Ovary (tissue), 9 donors: ENCODE data around the gene BBLN. TPM values are rescaled to one million over a fixed set of nuclear protein-coding genes. Genes with fewer than 3 reads are reported as not detected.
"Not testable (repeated sequence)": the region's sequence is repeated elsewhere in the genome, so short reads cannot be mapped to it uniquely, and the experiment has no call there.

Source experiments
- DNase-seq, 5 donors: peaks; one replicate each; pipeline ENCODE4 v3.0.0-alpha.2; 2019 to 2020
- H3K27ac ChIP-seq, 2 donors: fragments of 200-600 bp; one replicate each; pipeline versions ENCODE4 v1.5.1 to v1.8.0; 2019 to 2022
- H3K27me3 ChIP-seq: fragments of 200-600 bp; one replicate; pipeline ENCODE4 v1.8.0; 2022
- H3K36me3 ChIP-seq: fragments of 200-600 bp; sonication (generic); one replicate; pipeline ENCODE4 v1.5.1; 2019
- H3K4me1 ChIP-seq: one replicate; pipeline ENCODE4 v1.8.1; 2013; ENCODE audit warnings: mild to moderate bottlenecking, moderate library complexity; ENCODE audit not compliant: insufficient read depth
- H3K4me3 ChIP-seq: fragments of 200-600 bp; sonication (generic); one replicate; pipeline ENCODE4 v1.5.1; 2017
- H3K9me3 ChIP-seq, 2 donors: fragments of 200-600 bp in 1 of 2; sonication (generic) in 1 of 2; one replicate each; pipeline versions ENCODE4 v1.5.1 to v1.8.1; 2013 to 2019; ENCODE audit warnings: mild to moderate bottlenecking in 1 of 2, moderate library complexity in 1 of 2
- CTCF ChIP-seq, 3 donors: fragments of 450-650 bp in 2 of 3; fragments of 200-600 bp in 1 of 3; IDR thresholded peaks; one replicate each; pipeline versions ENCODE4 v1.5.1 to v1.8.0; 2016 to 2022; ENCODE audit warnings: antibody characterized with exemption in 3 of 3, mild to moderate bottlenecking in 1 of 3
- EP300 ChIP-seq: sonication (generic); formaldehyde crosslinking; IDR thresholded peaks from one replicate; pipeline ENCODE4 v1.6.1; 2017; ENCODE audit warnings: antibody characterized with exemption
- POLR2A ChIP-seq: fragments of 450-650 bp; IDR thresholded peaks from one replicate; pipeline ENCODE4 v1.6.1; 2017; ENCODE audit warnings: antibody characterized with exemption, mild to moderate bottlenecking, moderate library complexity
- WGBS, 3 donors: extraction: QIAGEN DNeasy Blood & Tissue Kit in 1 of 3; methylation state at CpG; one replicate each; pipeline versions ENCODE4 v1.1.5 to v1.1.7; 2013 to 2017; 5-methylcytosine and 5-hydroxymethylcytosine counted together
- intact Hi-C, 4 donors: fragments of 100-400 bp; cut with DNase I; formaldehyde crosslinking; loops; one replicate each; pipeline versions ENCODE4 v1.11.0 to v1.15.1; 2022 to 2023
- polyA plus RNA-seq, 2 donors: library from polyadenylated mRNA; stranded (reverse); fragments of 200-250 nt in 1 of 2; fragments of 350-450 nt in 1 of 2; fragmentation: Illumina TruSeq in 1 of 2; extraction: RNeasy Lipid Tissue Mini Kit (QIAGEN cat#74804) in 1 of 2; gene quantifications; one replicate each; pipeline ENCODE4 v1.2.3, GENCODE V29; 2013 to 2014
- total RNA-seq, 7 donors: library from RNA; depleted of rRNA in 2 of 7; stranded (reverse); fragments of >200 nt in 2 of 7; fragmentation: NEBNext Ultra II Directional in 3 of 7; extraction: Animal tissue kit (Norgen Biotek cat#: 25700) in 3 of 7; gene quantifications; one replicate each; pipeline versions ENCODE4 v1.1.0 to v1.2.4, GENCODE V29; 2016 to 2023
- donor health status: DM: no; HTN: no; CAD: no; lungs with moderate emphysema.
- donor health status: DM: no; HTN: no; CAD: no.
- donor health status: Bipolar disorder and iron deficiency.
- donor health status: DM: yes; HTN: yes; CAD: no.
- donor health status: DM: no; HTN: no; CAD: no.
- donor health status: DM: yes; HTN: yes; CAD: no.

Gene BBLN
- total and polyA plus RNA-seq, 9 donors = 2.4 to 210 (median 31.7) TPM

DNA sequence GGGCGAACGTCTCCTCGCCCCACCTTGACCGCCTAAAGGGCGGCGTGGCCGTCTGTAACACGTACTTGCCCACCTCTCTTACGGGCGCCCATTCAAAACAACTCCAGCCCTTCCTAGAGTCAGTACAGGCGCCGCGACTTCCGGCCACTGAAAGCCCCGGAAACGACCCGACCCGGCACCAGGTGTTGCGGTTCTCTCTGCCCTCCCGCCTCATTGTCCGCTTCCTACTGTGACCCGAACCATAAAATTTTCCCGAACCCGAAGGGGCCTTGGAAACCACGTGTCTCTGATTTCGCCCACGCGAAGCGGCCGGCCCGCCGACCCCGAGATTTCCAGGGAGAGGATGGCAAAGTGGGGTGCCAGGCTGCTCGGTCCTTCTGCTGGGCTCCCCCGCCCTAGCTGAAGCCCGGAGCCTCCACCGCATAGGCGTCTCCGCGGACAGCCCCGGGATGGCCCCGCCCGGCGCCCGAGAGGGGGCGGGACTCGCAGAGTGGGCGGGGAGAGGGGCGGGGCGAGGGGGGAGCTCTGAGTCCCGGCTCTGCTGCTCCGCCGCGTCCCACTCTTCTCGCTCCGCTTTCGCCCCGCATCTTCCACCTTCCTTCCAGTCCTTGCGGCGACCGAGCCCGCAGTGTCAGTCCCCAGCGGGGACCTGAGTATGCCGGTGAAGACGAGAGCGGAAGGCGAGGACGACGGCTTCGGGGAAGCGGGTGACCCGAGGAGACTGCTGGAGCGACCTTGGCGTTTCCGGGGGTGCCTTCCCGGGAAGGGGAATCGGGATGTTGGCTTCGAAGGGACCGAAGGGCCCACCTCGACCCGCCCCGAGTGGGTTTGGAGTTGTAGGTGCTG lies 31.9 kb upstream of the BBLN start:
- Histone ChIP-seq H3K4me3 (peak overlapping the region; percentile 86), H3K9me3 (no peaks in the 10 kb centered on the region), H3K36me3 (no peaks in the 10 kb centered on the region), H3K4me1 (peaks cover 9% of the 10 kb centered on the region), H3K27ac (peak overlapping the region; percentile 84 to 96), H3K27me3 (no peaks in the 10 kb centered on the region)
- DNase-seq = peak; percentile 80 to 90 (median 85)
- 0 to 1% (median 1%) methylated on average over 66 to 82 of the region's 82 CpGs for WGBS, 3 donors
- TF ChIP-seq POLR2A (no peak), EP300 (no peak)
- intact Hi-C loops = no loop called here

DNA sequence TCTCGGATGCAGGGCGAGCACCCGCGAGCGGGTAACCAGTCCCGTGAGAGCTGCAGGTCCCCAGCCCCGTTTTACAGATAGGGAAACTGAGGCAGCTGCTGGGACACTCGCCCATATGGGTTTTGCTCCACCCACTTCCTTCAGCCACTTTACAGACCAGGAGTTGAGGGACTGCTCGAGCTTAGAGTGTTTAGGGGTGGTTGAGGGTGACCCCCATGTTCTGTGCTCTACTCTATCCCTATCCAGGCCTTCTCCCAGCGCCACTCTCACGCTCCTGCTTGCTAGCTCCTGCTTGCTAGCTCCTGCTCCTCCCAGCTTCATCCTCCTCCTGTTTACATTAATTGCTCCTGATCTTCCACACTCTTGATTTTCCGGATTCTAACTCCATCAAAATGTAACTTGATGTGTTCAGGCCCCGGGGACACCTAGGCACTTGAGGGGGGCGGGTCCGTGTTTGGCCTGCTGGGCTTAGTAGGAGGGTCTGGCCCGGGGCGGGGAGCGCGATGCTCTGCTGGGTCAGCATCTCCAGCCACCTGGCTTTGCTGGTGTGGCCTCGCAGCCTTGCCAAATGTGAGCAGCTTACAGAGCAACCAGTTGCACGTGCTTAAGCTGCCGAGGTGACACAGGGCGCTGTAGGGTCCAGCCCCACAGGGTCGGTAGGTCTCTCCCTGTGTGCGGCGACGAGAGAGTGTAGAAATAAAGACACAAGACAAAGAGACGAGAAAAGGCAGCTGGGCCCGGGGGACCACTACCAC lies 31.1 kb upstream of the BBLN start:
- no peaks in the 10 kb centered on the region for H3K27me3 ChIP-seq
- H3K4me1 ChIP-seq = peaks cover 9% of the 10 kb centered on the region
- no peak for TF ChIP-seq POLR2A
- TF ChIP-seq EP300 = no peak
- no peak for TF ChIP-seq CTCF (IDR thresholded peaks at IDR 0.05)
- H3K9me3 ChIP-seq = no peaks in the 10 kb centered on the region
- DNase-seq = peak in 3 of 5 donors; percentile 29 to 58 (median 53)
- WGBS, 3 donors = 42 to 51% (median 47%) methylated on average over 29 of the region's 29 CpGs
- H3K36me3 ChIP-seq = no peaks in the 10 kb centered on the region
- peak overlapping the region in 1 of 2 donors; percentile 96 for H3K27ac ChIP-seq
- intact Hi-C loops = no loop called here
- H3K4me3 ChIP-seq = peak overlapping the region; percentile 86

DNA sequence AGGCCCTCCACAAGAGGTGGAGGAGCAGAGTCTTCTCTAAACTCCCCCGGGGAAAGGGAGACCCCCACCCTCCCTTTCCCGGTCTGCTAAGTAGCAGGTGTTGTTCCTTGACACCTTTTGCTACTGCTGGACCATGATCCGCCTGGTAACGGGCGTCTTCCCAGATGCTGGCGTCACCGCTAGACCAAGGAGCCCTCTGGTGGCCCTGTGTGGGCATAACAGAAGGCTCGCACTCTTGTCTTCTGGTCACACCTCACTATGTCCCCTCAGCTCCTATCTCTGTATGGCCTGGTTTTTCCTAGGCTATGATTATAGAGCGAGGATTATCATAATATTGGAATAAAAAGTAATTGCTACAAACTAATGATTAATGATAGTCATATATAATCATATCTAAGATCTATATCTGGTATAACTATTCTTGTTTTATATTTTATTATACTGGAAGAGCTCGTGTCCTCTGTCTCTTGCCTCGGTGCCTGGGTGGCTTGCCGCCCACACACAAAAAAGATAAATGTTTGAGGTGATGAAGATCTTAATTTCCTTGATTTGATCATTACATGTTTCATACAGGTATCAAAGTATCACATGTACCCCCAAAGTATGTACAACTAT lies 30.0 kb upstream of the BBLN start:
- H3K9me3 ChIP-seq, H3K4me1 ChIP-seq, H3K27ac ChIP-seq, H3K36me3 ChIP-seq, H3K27me3 ChIP-seq, H3K4me3 ChIP-seq, intact Hi-C loops: not testable (repeated sequence)
- peak in 3 of 5 donors; percentile 41 to 67 (median 59) for DNase-seq
- WGBS, 3 donors = 26 to 33% (median 31%) methylated on average over 12 of the region's 12 CpGs

DNA sequence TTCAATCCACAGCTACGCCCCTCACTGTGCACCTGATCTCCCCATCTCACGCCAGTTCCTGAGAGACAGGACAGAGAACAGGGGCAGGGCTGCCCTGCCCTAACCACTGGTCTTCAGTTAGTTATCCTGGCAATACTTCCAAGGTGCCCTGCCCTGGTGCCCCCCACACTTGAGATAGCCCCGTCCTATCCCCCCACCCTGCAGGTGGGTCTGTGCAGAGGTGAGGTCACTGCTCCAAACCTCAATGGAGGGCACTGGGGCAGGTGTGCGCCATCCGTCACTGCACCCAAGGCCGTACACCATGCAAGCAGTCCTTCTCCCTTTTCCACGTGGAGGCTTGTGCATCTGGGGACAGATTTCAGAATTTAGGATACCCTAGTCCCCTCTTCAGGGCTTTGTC lies 29.4 kb upstream of the BBLN start:
- H3K27me3 ChIP-seq, H3K27ac ChIP-seq, intact Hi-C loops, H3K9me3 ChIP-seq, H3K36me3 ChIP-seq, H3K4me1 ChIP-seq, H3K4me3 ChIP-seq: not testable (repeated sequence)
- 49 to 63% (median 63%) methylated on average over 7 of the region's 7 CpGs for WGBS, 3 donors
- DNase-seq = peak in 2 of 5 donors; percentile 14 to 28

- WGBS, 3 donors = 76 to 84% (median 83%) methylated on average over 8 of the region's 8 CpGs
- peak in 1 of 5 donors; percentile 9 for DNase-seq
- H3K36me3 ChIP-seq, H3K27ac ChIP-seq, H3K4me1 ChIP-seq, H3K4me3 ChIP-seq, H3K27me3 ChIP-seq, H3K9me3 ChIP-seq, intact Hi-C loops: not testable (repeated sequence)
Observed at GRCh38 chr9:128131346-128131745, 28.7 kb upstream of the BBLN start.

DNA sequence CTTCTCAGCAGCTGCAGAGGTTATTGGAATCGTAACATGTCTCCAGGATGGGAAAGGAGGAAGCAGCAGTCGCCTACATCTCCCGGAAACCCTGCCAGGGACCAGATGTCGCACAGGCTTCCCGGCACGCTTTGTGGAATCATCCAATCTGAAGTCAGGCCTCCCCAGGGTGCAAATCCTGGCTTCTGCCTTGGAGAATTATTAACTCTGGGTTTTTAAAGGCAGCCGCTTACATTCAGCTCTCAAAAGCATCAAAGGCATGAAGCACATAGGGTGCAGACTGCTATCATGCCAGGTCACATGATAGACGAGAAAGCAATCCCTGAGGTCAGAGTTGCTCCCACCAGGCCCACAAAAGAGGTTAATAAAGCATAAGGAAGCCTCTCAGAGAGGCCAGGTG lies 27.9 kb upstream of the BBLN start:
- H3K27me3 ChIP-seq, H3K36me3 ChIP-seq, H3K4me1 ChIP-seq, H3K4me3 ChIP-seq, H3K9me3 ChIP-seq, DNase-seq, intact Hi-C loops, H3K27ac ChIP-seq: not testable (repeated sequence)
- WGBS, 3 donors = 14 to 17% (median 16%) methylated on average over 8 of the region's 8 CpGs

DNA sequence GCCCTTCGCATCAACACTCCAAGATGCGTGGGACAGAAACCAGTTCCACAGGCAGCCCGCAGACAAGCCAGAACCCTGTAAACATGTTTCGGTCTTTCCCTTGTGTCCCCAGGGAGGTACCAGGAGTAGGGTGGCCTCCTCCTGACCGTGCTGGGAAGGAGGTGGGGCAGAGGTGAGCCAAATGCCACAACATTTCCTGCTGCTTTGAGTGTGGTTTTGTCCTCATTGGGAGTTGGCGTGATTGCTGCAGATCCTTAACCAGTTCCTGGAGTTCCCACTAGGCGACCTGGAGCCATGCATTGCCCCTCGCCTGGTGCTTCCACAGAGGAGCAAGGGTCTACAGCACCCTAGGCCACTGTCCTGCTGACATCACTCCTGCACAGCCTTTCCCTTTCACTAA lies 24.5 kb upstream of the BBLN start:
- 84 to 88% (median 86%) methylated on average over 8 of the region's 8 CpGs for WGBS, 3 donors
- H3K36me3 ChIP-seq, H3K27me3 ChIP-seq, H3K4me3 ChIP-seq, intact Hi-C loops, H3K4me1 ChIP-seq, H3K27ac ChIP-seq, H3K9me3 ChIP-seq: not testable (repeated sequence)
- peak in 1 of 5 donors; percentile 8 for DNase-seq
